HG02798 (cell line): ENCODE data around the gene BPIFB2.
"Not testable (repeated sequence)": the region's sequence is repeated elsewhere in the genome, so short reads cannot be mapped to it uniquely, and the experiment has no call there.

Experiments used
- ATAC-seq: cut with Tn5 transposase; IDR thresholded peaks from one replicate; pipeline ENCODE4 v1.9.1; 2021; ENCODE audit warnings: mild to moderate bottlenecking; ENCODE audit not compliant: unreplicated experiment, poor library complexity

BPIFB2 gene, protein sequence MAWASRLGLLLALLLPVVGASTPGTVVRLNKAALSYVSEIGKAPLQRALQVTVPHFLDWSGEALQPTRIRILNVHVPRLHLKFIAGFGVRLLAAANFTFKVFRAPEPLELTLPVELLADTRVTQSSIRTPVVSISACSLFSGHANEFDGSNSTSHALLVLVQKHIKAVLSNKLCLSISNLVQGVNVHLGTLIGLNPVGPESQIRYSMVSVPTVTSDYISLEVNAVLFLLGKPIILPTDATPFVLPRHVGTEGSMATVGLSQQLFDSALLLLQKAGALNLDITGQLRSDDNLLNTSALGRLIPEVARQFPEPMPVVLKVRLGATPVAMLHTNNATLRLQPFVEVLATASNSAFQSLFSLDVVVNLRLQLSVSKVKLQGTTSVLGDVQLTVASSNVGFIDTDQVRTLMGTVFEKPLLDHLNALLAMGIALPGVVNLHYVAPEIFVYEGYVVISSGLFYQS

GRCh38 chr20:33007376-33008335 is at the start of gene BPIFB2:
TSS of gene BPIFB2 (plus strand) at chr20:33007704. CDS start at chr20:33008575, 871 bp downstream.
- ATAC-seq: no peak

DNA sequence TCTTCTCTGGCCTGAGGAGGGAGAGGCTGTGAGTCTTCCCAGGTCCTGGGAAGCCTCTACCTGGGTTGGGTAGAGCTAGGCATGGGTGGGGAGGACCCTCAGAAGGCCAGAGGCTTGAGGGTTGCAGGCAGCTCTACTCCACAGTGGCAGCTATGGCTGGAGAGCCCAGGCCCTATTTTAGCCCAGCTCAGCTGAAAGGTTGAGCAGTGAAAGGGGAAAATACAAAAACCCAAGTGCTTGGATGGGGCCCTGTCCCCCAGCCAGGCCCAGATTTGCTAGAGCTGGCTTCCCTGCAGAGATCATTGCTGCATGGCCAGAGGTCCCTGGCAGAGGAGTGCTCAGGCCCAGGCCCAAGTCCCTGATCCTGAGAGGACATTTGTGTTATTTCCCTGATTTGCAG is 48.9 kb upstream of the BPIFB2 start:
- no peak for ATAC-seq

- ATAC-seq: no peak
Observed at GRCh38 chr20:32959351-32960221, 47.9 kb upstream of the BPIFB2 start.

DNA sequence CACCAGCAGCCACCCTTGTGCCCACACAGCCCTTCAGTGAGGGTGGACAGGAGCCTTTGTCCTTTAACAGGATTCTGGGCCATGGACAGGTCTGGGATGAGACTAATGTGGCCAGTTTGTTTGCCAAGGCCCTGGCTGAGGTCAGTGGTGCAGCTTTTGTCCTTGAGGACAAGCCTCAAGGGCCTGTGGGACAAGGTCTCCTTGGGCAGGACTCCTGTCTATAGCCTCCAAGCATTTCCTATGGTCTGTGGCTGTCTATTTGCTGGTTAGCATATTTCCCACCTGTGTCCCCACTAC is 47.3 kb upstream of the BPIFB2 start:
- no peak for ATAC-seq

DNA sequence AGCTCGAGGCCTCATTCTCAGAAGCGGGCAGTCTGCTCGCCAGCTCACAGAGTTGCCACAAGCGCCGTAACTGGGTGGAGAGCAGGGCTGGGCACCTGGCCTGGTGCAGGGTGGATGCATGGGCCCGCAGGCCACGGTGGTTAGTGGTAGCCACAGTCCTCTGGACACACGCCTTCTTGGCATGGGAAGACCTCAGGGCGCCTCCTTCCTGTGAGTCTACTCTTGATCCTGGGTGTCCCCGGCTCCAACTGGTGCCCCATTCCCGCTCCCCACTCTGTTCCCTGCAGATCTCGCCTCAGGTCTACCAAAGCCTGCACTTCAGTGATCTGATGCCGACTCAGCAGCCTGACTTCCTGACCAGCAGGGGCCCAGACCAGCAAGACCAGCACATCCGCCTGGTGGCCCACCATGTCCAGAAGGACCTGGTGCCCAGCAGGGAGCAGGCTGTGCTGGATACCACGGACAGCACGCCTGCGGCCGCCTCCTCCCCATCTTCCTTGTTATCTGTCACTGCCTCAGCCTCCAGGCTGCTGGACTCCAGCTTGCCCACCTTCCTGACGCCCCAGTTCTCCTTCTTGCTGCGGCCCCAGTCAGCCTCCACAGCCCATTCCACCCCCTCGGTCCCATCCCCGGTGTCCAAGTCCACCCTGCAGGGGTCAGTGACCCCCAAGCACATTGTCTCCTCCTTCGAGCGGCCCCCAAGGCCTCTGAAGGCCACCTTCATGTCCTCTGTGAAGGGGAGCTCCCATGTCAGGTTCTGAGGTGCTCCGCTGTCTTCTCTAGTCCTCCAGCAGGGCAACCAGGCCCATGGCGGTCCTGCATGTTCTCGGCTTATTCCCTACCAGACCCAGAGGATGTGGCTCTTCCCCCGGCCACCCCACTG is 46.4 kb upstream of the BPIFB2 start:
- no peak for ATAC-seq

GRCh38 chr20:32962053-32962452 is 45.5 kb upstream of the BPIFB2 start:
- ATAC-seq: no peak

DNA sequence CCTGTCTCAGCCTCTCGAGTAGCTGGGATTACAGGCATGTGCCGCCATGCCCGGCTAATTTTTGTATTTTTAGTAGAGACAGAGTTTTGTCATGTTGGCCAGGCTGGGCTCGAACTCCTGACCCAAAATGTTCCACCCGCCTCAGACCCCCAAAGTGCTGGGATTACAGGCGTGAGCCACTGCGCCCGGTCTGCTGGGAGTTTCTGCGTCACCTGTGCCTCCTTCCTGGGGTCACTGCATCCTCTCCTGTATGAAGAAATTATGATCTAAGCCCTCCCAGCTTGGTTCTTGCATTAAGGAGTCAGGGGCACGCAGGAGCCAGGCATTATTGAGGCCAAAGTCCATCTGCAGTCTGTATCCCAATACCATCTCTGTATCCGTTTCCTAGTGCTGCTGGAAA is 44.9 kb upstream of the BPIFB2 start:
- ATAC-seq: not testable (repeated sequence)

DNA sequence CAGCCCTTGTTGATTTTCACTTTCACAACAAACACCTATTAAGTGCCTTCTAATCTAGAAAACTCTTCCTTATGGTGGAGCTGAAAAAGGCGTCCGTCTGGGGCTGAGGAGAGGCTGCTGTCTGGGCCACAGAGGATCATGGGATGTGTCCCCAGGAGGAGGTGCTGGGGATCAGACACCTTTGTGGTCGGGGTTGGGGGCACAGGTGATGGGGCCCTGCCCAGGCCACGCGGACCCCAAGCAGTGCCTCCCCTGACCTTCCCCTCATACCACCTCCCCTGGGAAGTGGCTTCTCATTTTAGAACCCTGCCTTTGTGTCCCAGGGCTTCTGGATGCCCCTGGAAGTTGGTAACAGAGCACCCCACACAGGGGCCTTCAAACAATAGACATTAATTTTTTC is 44.3 kb upstream of the BPIFB2 start:
- ATAC-seq: no peak

DNA sequence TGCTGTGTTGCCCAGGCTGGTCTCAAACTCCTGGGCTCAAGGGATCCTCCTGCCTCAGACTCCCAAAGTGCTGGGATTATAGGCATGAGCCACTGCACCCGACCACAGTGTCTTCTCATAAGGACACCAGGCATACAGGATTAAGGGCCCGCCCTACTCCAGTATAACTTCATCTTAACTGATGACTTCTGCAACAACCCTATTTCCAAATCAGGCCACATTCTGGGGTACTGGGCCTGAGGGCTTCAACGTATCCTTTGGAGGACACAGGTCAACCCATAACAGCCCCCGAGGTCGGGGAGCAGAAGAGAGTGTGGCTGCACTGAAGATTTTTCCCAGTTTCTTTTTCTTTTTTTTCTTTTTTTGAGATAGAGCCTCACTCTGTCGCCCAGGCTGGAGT is 42.9 kb upstream of the BPIFB2 start:
- ATAC-seq: no peak

- no peak for ATAC-seq
Observed at GRCh38 chr20:32965115-32965514, 42.4 kb upstream of the BPIFB2 start.

DNA sequence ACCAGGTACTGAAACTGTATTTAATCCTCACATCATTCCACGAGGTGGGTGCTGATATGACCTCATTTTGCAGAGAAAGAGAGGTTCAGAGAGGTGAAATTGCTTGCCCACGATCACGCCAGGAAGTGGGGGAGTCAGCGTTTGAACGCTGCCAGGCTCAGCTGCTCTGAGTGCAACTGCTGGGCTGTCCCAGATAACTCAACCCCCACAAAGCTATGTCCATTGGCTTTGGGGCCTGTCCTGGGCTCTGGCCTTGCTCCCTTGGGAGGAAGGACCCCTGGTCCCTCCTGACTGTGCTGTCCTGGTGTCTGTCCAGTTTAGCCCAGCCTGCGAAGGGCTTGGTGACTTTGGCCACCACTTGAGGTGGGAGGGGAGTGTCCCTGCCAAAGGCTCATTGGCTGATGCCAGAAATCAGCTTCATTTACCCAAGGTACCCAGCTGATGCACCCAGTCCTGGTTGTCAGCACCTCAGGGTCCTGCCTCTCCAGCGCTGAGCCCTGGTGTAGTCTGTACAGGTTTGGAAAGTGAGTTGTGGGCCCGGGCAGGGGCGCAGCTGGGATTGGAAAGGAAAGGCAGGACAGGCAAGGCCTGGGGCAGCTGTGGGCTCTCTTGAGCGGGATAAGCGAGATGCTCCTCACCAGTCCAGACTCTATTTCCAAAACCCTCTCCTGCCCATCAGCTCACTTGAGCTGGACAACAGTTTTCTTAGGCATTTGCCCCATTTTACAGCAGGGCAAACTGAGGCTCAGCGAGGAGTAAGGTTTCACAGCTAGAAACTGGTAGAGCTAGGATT is 41.7 kb upstream of the BPIFB2 start:
- ATAC-seq: no peak

DNA sequence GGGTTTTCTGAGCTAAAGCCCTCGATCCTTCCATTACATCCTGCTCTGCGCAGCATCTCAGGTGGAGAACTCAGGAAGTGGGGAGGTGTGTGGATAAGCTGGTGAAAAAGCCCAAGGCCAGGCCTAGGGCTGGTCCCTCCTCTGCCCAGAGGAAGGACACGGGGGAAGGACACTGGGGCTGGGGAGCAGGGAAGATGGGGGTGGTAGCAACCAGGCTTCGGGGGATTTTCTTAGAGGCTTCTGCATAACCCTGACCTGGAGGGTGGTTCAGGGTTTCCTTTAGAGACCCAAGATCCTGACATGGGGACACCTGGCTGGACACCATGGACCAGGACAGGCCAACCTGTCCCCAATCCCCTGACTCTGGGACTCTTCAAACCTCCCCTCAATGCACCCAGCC is 41.1 kb upstream of the BPIFB2 start:
- no peak for ATAC-seq

DNA sequence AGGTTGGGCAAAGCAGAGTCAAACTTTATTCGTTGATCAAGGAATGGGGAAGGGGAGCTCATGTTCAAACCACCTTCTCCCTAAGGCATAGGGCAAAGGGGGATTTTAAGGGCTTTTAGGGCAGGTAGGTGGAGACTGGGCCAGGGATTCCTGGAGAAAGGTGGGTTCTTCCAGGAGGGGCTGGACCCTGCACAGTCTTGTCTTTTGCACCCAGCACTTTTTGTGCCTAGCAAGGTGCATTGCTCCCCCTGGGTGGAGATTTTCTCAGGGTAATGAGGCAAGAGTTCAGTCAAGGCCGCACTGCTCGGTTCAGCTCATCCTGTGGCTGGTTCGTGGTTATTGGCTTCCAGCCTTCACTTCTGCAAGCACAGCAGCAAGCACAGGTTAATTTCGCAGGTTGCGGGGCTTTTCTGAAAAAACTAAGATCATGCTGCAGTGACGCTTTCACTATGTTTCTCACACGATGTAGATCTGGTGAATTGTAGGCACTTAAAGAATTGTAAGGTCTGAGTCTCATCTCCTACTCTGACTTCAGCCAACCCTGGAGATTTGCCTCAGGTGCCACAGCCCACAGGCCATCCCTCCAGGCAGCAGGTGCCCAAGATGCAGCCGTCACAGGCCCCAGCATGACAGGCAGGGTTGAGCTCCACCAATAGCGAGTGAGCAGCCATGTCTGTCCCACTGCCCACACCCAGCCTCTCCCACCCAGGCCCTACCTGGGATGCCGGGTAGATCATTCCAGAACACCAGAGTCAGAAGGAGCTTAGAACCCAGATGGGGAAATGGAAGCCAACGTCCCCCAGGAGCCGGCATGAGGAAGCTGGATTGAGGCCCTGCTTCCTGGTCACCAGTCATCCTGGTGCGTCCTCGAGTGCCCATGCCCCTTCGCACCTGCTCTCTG is 40.4 kb upstream of the BPIFB2 start:
- no peak for ATAC-seq

GRCh38 chr20:32967961-32968457 is 39.5 kb upstream of the BPIFB2 start:
- ATAC-seq: no peak

GRCh38 chr20:32968478-32969241 is 38.8 kb upstream of the BPIFB2 start:
- no peak for ATAC-seq

DNA sequence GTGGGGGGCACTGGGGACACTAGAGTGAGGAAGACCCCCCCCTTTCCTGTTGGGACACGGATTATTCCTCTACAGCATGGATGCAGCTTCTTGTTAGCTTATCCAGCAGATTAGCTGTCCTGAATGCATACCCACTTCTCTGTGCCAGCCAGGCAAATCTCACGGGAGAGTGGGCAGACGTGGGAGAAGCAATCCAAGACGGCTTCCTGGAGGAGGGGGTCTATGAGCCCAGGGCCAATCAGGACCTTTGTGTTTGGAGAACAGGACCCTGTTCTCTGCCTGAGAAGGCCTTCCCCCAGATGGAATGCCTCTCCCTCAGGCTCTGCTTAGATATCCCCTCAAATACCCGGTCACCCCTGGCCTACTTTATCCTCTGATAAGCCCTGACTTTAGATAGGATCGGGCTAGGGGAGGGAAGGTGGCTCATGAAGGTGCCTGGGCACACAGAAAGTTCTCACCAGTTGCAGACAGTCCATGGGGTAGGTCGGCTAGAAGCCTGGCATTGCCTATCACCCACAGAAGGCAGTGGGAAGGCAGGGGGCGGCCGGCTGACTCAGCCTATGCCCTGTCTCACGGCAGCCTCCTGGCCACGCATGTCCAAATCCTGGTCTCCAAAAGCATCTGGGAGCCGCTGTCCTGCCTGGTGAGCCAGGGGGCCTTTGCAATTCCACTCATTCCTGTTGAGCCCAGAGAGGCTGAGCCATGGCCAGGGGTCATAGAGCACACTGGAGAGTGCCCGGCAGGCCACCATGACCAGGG is 38.0 kb upstream of the BPIFB2 start:
- ATAC-seq: no peak
